Fibroblast of pulmonary artery (primary cell): ENCODE measurements around the gene ATP10D.
"Not testable (repeated sequence)": the region's sequence is repeated elsewhere in the genome, so short reads cannot be mapped to it uniquely, and the experiment has no call there.

ENCODE experiments used
- DNase-seq: peaks from one replicate; pipeline ENCODE4 v3.0.0-alpha.2; 2010; ENCODE audit warnings: low read depth
- H3K4me3 ChIP-seq: replicated peaks from 2 replicates; pipeline ENCODE4 v1.5.1; 2011; ENCODE audit warnings: low read depth, mild to moderate bottlenecking, control low read depth, low read length, moderate library complexity
- CTCF ChIP-seq: IDR thresholded peaks from 2 replicates; pipeline ENCODE4 v1.5.1; 2011; ENCODE audit warnings: mild to moderate bottlenecking, control low read depth, low read length, inconsistent platforms; ENCODE audit errors: missing control alignments

Gene ATP10D

GRCh38 chr4:47519239-47519883 lies 34.3 kb downstream of the ATP10D start:
- no peak for TF ChIP-seq CTCF
- no peak for DNase-seq
- no peak overlapping the region for H3K4me3 ChIP-seq

GRCh38 chr4:47525154-47525819 lies 40.2 kb downstream of the ATP10D start:
- peak overlapping the region; percentile 15 for H3K4me3 ChIP-seq
- no peak for TF ChIP-seq CTCF
- peak; percentile 97 for DNase-seq

GRCh38 chr4:47526281-47526680 lies 41.2 kb downstream of the ATP10D start:
- H3K4me3 ChIP-seq = no peak overlapping the region
- TF ChIP-seq CTCF = no peak
- DNase-seq = no peak

GRCh38 chr4:47528646-47529045 lies 43.6 kb downstream of the ATP10D start:
- not testable (repeated sequence) for H3K4me3 ChIP-seq
- peak; percentile 62 for DNase-seq

GRCh38 chr4:47530801-47531200 lies 45.7 kb downstream of the ATP10D start:
- no peak for TF ChIP-seq CTCF
- no peak for DNase-seq
- H3K4me3 ChIP-seq = no peak overlapping the region

GRCh38 chr4:47531241-47531953 lies 46.3 kb downstream of the ATP10D start:
- no peak overlapping the region for H3K4me3 ChIP-seq
- DNase-seq = peak; percentile 88
- no peak for TF ChIP-seq CTCF

GRCh38 chr4:47531954-47532321 lies 46.9 kb downstream of the ATP10D start:
- no peak overlapping the region for H3K4me3 ChIP-seq
- no peak for TF ChIP-seq CTCF
- DNase-seq = no peak
